Tongue (tissue), 2 donors: Measurements from ENCODE around the gene BLCAP. TPM values are rescaled to one million over a fixed set of nuclear protein-coding genes. Genes with fewer than 3 reads are reported as not detected.
"Not testable (repeated sequence)": the region's sequence is repeated elsewhere in the genome, so short reads cannot be mapped to it uniquely, and the experiment has no call there.

Source experiments
- DNase-seq: peaks from one replicate; pipeline ENCODE4 v3.0.0-alpha.2; 2015
- total RNA-seq: library from RNA; depleted of rRNA; stranded (reverse); fragments of >200 nt; gene quantifications from one replicate; pipeline ENCODE4 v1.2.3, GENCODE V29; 2014

Gene BLCAP
- total RNA-seq = 149 TPM

GRCh38 chr20:37527638-37528445 is at the start of gene BLCAP:
BLCAP (minus strand) TSS chr20:37527876; CDS start chr20:37519174, 8,702 bp downstream.
- DNase-seq = peak; percentile 96

- not testable (repeated sequence) for DNase-seq
Measured at GRCh38 chr20:37577436-37577835, 49.8 kb upstream of the BLCAP start.

GRCh38 chr20:37576911-37577310 is 49.2 kb upstream of the BLCAP start:
- DNase-seq = no peak

- no peak for DNase-seq
Measured at GRCh38 chr20:37575884-37576283, 48.2 kb upstream of the BLCAP start.

- DNase-seq = no peak
Measured at GRCh38 chr20:37574199-37574890, 46.7 kb upstream of the BLCAP start.

- DNase-seq = no peak
Measured at GRCh38 chr20:37573626-37574198, 46.0 kb upstream of the BLCAP start.

GRCh38 chr20:37571033-37571432 is 43.4 kb upstream of the BLCAP start:
- no peak for DNase-seq

- DNase-seq = no peak
Measured at GRCh38 chr20:37570419-37570818, 42.7 kb upstream of the BLCAP start.

GRCh38 chr20:37567671-37568588 is 40.3 kb upstream of the BLCAP start:
- DNase-seq = peak; percentile 86

GRCh38 chr20:37567331-37567665 is 39.6 kb upstream of the BLCAP start:
- DNase-seq = peak; percentile 69

- no peak for DNase-seq
Measured at GRCh38 chr20:37566590-37567330, 39.1 kb upstream of the BLCAP start.

GRCh38 chr20:37565134-37565811 is 37.6 kb upstream of the BLCAP start:
- DNase-seq = peak; percentile 76

- peak; percentile 72 for DNase-seq
Measured at GRCh38 chr20:37564388-37565133, 36.9 kb upstream of the BLCAP start.

- no peak for DNase-seq
Measured at GRCh38 chr20:37564016-37564387, 36.3 kb upstream of the BLCAP start.

GRCh38 chr20:37562695-37563480 is 35.2 kb upstream of the BLCAP start:
- no peak for DNase-seq

GRCh38 chr20:37560629-37561028 is 33.0 kb upstream of the BLCAP start:
- no peak for DNase-seq

GRCh38 chr20:37559312-37560027 is 31.8 kb upstream of the BLCAP start:
- no peak for DNase-seq

- DNase-seq = no peak
Measured at GRCh38 chr20:37558779-37559178, 31.1 kb upstream of the BLCAP start.

GRCh38 chr20:37558306-37558705 is 30.6 kb upstream of the BLCAP start:
- DNase-seq = no peak
